Skin epidermis (tissue), 12 donors: ENCODE data around the gene ROR2.
"Not testable (repeated sequence)": the region's sequence is repeated elsewhere in the genome, so short reads cannot be mapped to it uniquely, and the experiment has no call there.

Experiments
- H3K27ac ChIP-seq, 21 experiments: fragments of 200-600 bp; sonication (generic) in 11 of 21; one replicate each; pipeline ENCODE4 v1.5.0; 2020; ENCODE audit warnings: mild to moderate bottlenecking in 3 of 21, inconsistent platforms in 2 of 21, moderate library complexity in 2 of 21
- H3K4me3 ChIP-seq, 7 experiments: fragments of 200-600 bp; sonication (generic) in 2 of 7; one replicate each; pipeline ENCODE4 v1.5.0; 2020; ENCODE audit warnings: inconsistent platforms in 2 of 7, mild to moderate bottlenecking in 2 of 7, moderate library complexity in 1 of 7

ROR2 gene

GRCh38 chr9:91583161-91583875 lies 366.7 kb downstream of the ROR2 start:
- Histone ChIP-seq H3K4me3 (no peak overlapping the region), H3K27ac (no peak overlapping the region)

GRCh38 chr9:91582181-91582580 lies 367.8 kb downstream of the ROR2 start:
- H3K27ac ChIP-seq = no peak overlapping the region
- H3K4me3 ChIP-seq = no peak overlapping the region

GRCh38 chr9:91580136-91580535 lies 369.9 kb downstream of the ROR2 start:
- peak overlapping the region in 2 of 21 experiments; percentile 11 to 16 for H3K27ac ChIP-seq

GRCh38 chr9:91578911-91579310 lies 371.1 kb downstream of the ROR2 start:
- no peak overlapping the region for H3K27ac ChIP-seq

More at GRCh38 chr9:91580136-91580535, 369.9 kb downstream of the ROR2 start:
- H3K4me3 ChIP-seq = no peak overlapping the region

GRCh38 chr9:91577633-91578061 lies 372.4 kb downstream of the ROR2 start:
- Histone ChIP-seq H3K4me3 (no peak overlapping the region), H3K27ac (no peak overlapping the region)

More at GRCh38 chr9:91578911-91579310, 371.1 kb downstream of the ROR2 start:
- H3K4me3 ChIP-seq = no peak overlapping the region

GRCh38 chr9:91572811-91573210 lies 377.2 kb downstream of the ROR2 start:
- Histone ChIP-seq H3K4me3 (no peak overlapping the region), H3K27ac (no peak overlapping the region)

GRCh38 chr9:91572044-91572443 lies 378.0 kb downstream of the ROR2 start:
- H3K4me3 ChIP-seq = no peak overlapping the region
- no peak overlapping the region for H3K27ac ChIP-seq

- Histone ChIP-seq H3K27ac (no peak overlapping the region), H3K4me3 (no peak overlapping the region)
Observed at GRCh38 chr9:91571036-91571435, 379.0 kb downstream of the ROR2 start.

GRCh38 chr9:91567642-91568274 lies 382.3 kb downstream of the ROR2 start:
- no peak overlapping the region for H3K4me3 ChIP-seq

GRCh38 chr9:91564081-91564670 lies 385.9 kb downstream of the ROR2 start:
- no peak overlapping the region for H3K27ac ChIP-seq
- no peak overlapping the region for H3K4me3 ChIP-seq

More at GRCh38 chr9:91567642-91568274, 382.3 kb downstream of the ROR2 start:
- no peak overlapping the region for H3K27ac ChIP-seq

- Histone ChIP-seq H3K27ac (no peak overlapping the region), H3K4me3 (no peak overlapping the region)
Observed at GRCh38 chr9:91562416-91562815, 387.6 kb downstream of the ROR2 start.

GRCh38 chr9:91560301-91560700 lies 389.7 kb downstream of the ROR2 start:
- no peak overlapping the region for H3K4me3 ChIP-seq
- no peak overlapping the region for H3K27ac ChIP-seq

GRCh38 chr9:91558879-91559278 lies 391.1 kb downstream of the ROR2 start:
- Histone ChIP-seq H3K27ac (no peak overlapping the region), H3K4me3 (no peak overlapping the region)

- Histone ChIP-seq H3K27ac (no peak overlapping the region), H3K4me3 (no peak overlapping the region)
Observed at GRCh38 chr9:91558395-91558794, 391.6 kb downstream of the ROR2 start.

GRCh38 chr9:91557327-91557726 lies 392.7 kb downstream of the ROR2 start:
- no peak overlapping the region for H3K27ac ChIP-seq
- H3K4me3 ChIP-seq = no peak overlapping the region

GRCh38 chr9:91555132-91555531 lies 394.9 kb downstream of the ROR2 start:
- no peak overlapping the region for H3K27ac ChIP-seq
- no peak overlapping the region for H3K4me3 ChIP-seq

GRCh38 chr9:91549177-91549576 lies 400.9 kb downstream of the ROR2 start:
- no peak overlapping the region for H3K4me3 ChIP-seq
- H3K27ac ChIP-seq = no peak overlapping the region

- H3K27ac ChIP-seq = peak overlapping the region in 6 of 21 experiments; percentile 2 to 76 (median 24)
- no peak overlapping the region for H3K4me3 ChIP-seq
Observed at GRCh38 chr9:91547081-91547480, 402.9 kb downstream of the ROR2 start.

GRCh38 chr9:91546574-91546973 lies 403.5 kb downstream of the ROR2 start:
- Histone ChIP-seq H3K27ac (peak overlapping the region in 7 of 21 experiments; percentile 2 to 76 (median 22)), H3K4me3 (no peak overlapping the region)

GRCh38 chr9:91541734-91542133 lies 408.3 kb downstream of the ROR2 start:
- Histone ChIP-seq H3K4me3 (no peak overlapping the region), H3K27ac (no peak overlapping the region)

GRCh38 chr9:91540506-91540905 lies 409.5 kb downstream of the ROR2 start:
- not testable (repeated sequence) for H3K4me3 ChIP-seq, H3K27ac ChIP-seq
